ENCODE results near the gene THBS1.

The THBS1 gene

GRCh38 chr15:39589815-39590644 lies 9.2 kb downstream of the THBS1 start:
- DNase-seq = no peak

- no peak for DNase-seq
Observed at GRCh38 chr15:39591141-39591895, 10.4 kb downstream of the THBS1 start.

- no peak for DNase-seq
Observed at GRCh38 chr15:39591896-39592315, 11.0 kb downstream of the THBS1 start.

- DNase-seq = no peak
Observed at GRCh38 chr15:39592500-39592899, 11.6 kb downstream of the THBS1 start.

- no peak for DNase-seq
Observed at GRCh38 chr15:39593071-39593655, 12.3 kb downstream of the THBS1 start.

GRCh38 chr15:39593656-39594445 lies 13.0 kb downstream of the THBS1 start:
- peak; percentile 65 for DNase-seq

- DNase-seq = no peak
Observed at GRCh38 chr15:39594446-39595337, 13.8 kb downstream of the THBS1 start.

- DNase-seq = no peak
Observed at GRCh38 chr15:39595338-39596221, 14.7 kb downstream of the THBS1 start.

- DNase-seq = no peak
Observed at GRCh38 chr15:39596358-39597051, 15.6 kb downstream of the THBS1 start.

- no peak for DNase-seq
Observed at GRCh38 chr15:39597336-39597735, 16.5 kb downstream of the THBS1 start.

- DNase-seq = no peak
Observed at GRCh38 chr15:39597751-39598185, 16.9 kb downstream of the THBS1 start.

- no peak for DNase-seq
Observed at GRCh38 chr15:39598186-39598850, 17.4 kb downstream of the THBS1 start.

GRCh38 chr15:39598958-39599845 lies 18.3 kb downstream of the THBS1 start:
- DNase-seq = no peak

- no peak for DNase-seq
Observed at GRCh38 chr15:39599871-39600270, 19.0 kb downstream of the THBS1 start.

- no peak for DNase-seq
Observed at GRCh38 chr15:39602143-39602542, 21.3 kb downstream of the THBS1 start.

- DNase-seq = no peak
Observed at GRCh38 chr15:39605146-39605545, 24.3 kb downstream of the THBS1 start.

GRCh38 chr15:39608185-39609139 lies 27.6 kb downstream of the THBS1 start:
- no peak for DNase-seq
